Hepatocyte (in vitro differentiated cells): Measurements from ENCODE around the gene ST6GAL1.

ENCODE experiments used
- EZH2phosphoT487 ChIP-seq: fragments of 200-600 bp; sonication (generic); IDR thresholded peaks from one replicate; pipeline ENCODE4 v1.6.1; 2018; ENCODE audit warnings: antibody characterized with exemption, mild to moderate bottlenecking, low read depth, moderate library complexity; ENCODE audit not compliant: unreplicated experiment, severe bottlenecking
- TF ChIP-seq, protein P1 (sequence below): fragments of 200-600 bp; sonication (generic); IDR thresholded peaks from 2 replicates; pipeline ENCODE4 v1.5.1; 2016; ENCODE audit warnings: antibody characterized with exemption, mild to moderate bottlenecking; ENCODE audit not compliant: poor library complexity

DNA sequence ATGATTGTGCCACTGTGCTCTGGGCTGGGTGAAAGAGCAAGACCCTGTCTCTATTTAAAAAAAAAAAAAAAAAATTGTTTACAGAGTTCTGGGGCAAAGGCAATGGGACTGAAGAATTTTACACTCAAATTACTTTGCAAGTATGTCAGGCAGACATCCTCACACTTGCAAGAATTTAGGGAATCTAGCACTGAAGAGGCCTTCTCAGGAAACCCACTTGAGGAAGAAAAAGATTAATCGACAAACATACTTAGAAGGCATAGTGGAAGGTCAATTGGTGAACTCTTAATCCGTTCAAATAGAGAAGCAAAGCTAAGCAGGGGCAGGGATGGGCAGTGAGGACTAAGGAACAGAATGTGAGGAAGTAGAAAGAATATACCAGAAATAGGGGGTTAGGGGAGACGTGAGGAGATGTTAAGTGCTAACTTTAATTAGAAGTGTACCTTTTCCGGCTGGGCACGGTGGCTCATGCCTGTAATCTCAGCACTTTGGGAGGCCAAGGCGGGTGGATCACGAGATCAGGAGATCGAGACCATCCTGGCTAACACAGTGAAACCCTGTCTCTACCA is 15.0 kb downstream of the ST6GAL1 start:
- TF ChIP-seq EZH2phosphoT487 = no peak
- TF ChIP-seq, protein P1, sequence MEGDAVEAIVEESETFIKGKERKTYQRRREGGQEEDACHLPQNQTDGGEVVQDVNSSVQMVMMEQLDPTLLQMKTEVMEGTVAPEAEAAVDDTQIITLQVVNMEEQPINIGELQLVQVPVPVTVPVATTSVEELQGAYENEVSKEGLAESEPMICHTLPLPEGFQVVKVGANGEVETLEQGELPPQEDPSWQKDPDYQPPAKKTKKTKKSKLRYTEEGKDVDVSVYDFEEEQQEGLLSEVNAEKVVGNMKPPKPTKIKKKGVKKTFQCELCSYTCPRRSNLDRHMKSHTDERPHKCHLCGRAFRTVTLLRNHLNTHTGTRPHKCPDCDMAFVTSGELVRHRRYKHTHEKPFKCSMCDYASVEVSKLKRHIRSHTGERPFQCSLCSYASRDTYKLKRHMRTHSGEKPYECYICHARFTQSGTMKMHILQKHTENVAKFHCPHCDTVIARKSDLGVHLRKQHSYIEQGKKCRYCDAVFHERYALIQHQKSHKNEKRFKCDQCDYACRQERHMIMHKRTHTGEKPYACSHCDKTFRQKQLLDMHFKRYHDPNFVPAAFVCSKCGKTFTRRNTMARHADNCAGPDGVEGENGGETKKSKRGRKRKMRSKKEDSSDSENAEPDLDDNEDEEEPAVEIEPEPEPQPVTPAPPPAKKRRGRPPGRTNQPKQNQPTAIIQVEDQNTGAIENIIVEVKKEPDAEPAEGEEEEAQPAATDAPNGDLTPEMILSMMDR = no peak
